HCT116 (cell line): ENCODE results near the gene NBEAL2. TPM values are rescaled to one million over a fixed set of nuclear protein-coding genes. Genes with fewer than 3 reads are reported as not detected.

ENCODE experiments used
- ATAC-seq: fragments of 200-7000 bp; cut with Tn5 transposase; 2 replicates; pipeline ENCODE4 v1.9.1; 2020; ENCODE audit warnings: mild to moderate bottlenecking, moderate library complexity
- BruUV-seq: library from RNA; stranded (reverse); fragments of 400-500 nt; replicated peaks from 2 replicates; lab custom pipeline; 2021; lab: Mats Ljungman, UMichigan
- CTCF ChIA-PET: fragments of 300-600 bp; sonication (Branson Sonifier 250); formaldehyde crosslinking; loops from one replicate; lab custom pipeline; 2021; ENCODE audit warnings: antibody characterized with exemption; lab: Charles Lee
- POLR2A ChIA-PET: fragments of 300-600, 350-600 bp; sonication (Branson Sonifier 250); formaldehyde crosslinking; loops from one replicate; lab custom pipeline; 2021; ENCODE audit warnings: antibody characterized with exemption; lab: Charles Lee
- RAD21 ChIA-PET, 2 experiments: fragments of 300-600 bp; sonication (Branson Sonifier 250); formaldehyde crosslinking; loops; one replicate each; lab custom pipeline; 2023; ENCODE audit warnings: low total read pairs in 2 of 2; ENCODE audit not compliant: uncharacterized antibody in 2 of 2, unreplicated experiment in 2 of 2, low non-redundant PET in 1 of 2; lab: Charles Lee
- DNase-seq: peaks from one replicate; pipeline ENCODE4 v3.0.0-alpha.2; 2010; ENCODE audit warnings: low read depth, low spot score
- H2AFZ ChIP-seq: fragments of 200-600 bp; shearing (Covaris generic), sonication (generic); 2 replicates; pipeline ENCODE4 v1.6.1; 2017; ENCODE audit warnings: low read depth, mixed run types, mixed read lengths, antibody characterized with exemption, low read length; ENCODE audit not compliant: poor library complexity, severe bottlenecking
- H3K27ac ChIP-seq: 2 replicates; pipeline ENCODE4 v1.5.1; 2012; ENCODE audit warnings: low read depth, low read length
- H3K27me3 ChIP-seq: fragments of 200-600 bp; sonication (generic); 2 replicates; pipeline ENCODE4 v1.6.1; 2016; ENCODE audit warnings: mixed run types, low read length, mixed read lengths; ENCODE audit not compliant: insufficient read depth
- H3K36me3 ChIP-seq, 2 experiments: fragments of 200-500 bp in 1 of 2; fragments of 200-600 bp in 1 of 2; sonication (Bioruptor generic) in 1 of 2; sonication (generic) in 1 of 2; 2 replicates each; pipeline versions ENCODE4 v1.5.1 to v1.6.1; 2014 to 2016; ENCODE audit warnings: low read length in 2 of 2, inconsistent platforms in 1 of 2, mixed read lengths in 1 of 2, mixed run types in 1 of 2; ENCODE audit not compliant: insufficient read depth in 2 of 2, control insufficient read depth in 1 of 2
- H3K4me1 ChIP-seq, 2 experiments: fragments of 200-600 bp in 1 of 2; sonication (generic) in 1 of 2; 2 replicates each; pipeline versions ENCODE4 v1.5.1 to v1.6.1; 2012 to 2017; ENCODE audit warnings: low read length in 2 of 2, inconsistent platforms in 1 of 2, mild to moderate bottlenecking in 1 of 2, mixed read lengths in 1 of 2, mixed run types in 1 of 2, moderate library complexity in 1 of 2; ENCODE audit not compliant: insufficient read depth in 2 of 2, control insufficient read depth in 1 of 2
- H3K4me2 ChIP-seq: fragments of 200-600 bp; sonication (generic); 2 replicates; pipeline ENCODE4 v1.6.1; 2017; ENCODE audit warnings: mixed run types, low read length, mixed read lengths
- H3K4me3 ChIP-seq, 2 experiments: fragments of 200-600 bp in 1 of 2; sonication (generic) in 1 of 2; replicated peaks in 1 of 2; 2 replicates each; pipeline ENCODE4 v1.5.1; 2011 to 2016; ENCODE audit warnings: low read length in 2 of 2, control low read depth in 1 of 2, low read depth in 1 of 2, mild to moderate bottlenecking in 1 of 2, mixed read lengths in 1 of 2, mixed run types in 1 of 2
- H3K79me2 ChIP-seq: fragments of 200-600 bp; sonication (generic); 2 replicates; pipeline ENCODE4 v1.6.1; 2017; ENCODE audit warnings: mild to moderate bottlenecking, mixed run types, low read length, moderate library complexity, mixed read lengths; ENCODE audit not compliant: insufficient read depth
- H3K9ac ChIP-seq: fragments of 200-600 bp; sonication (generic); 2 replicates; pipeline ENCODE4 v1.6.1; 2016; ENCODE audit warnings: low read length, mixed read lengths
- H3K9me2 ChIP-seq: fragments of 200-600 bp; sonication (generic), shearing (Covaris generic); 2 replicates; pipeline ENCODE4 v1.6.1; 2017; ENCODE audit warnings: mixed run types, mild to moderate bottlenecking, moderate library complexity; ENCODE audit not compliant: insufficient read depth
- H3K9me3 ChIP-seq, 2 experiments: fragments of 200-500 bp in 1 of 2; fragments of 200-600 bp in 1 of 2; sonication (Bioruptor generic) in 1 of 2; sonication (generic) in 1 of 2; 2 replicates each; pipeline ENCODE4 v1.6.1; 2014 to 2017; ENCODE audit warnings: low read length in 2 of 2, mixed read lengths in 2 of 2, inconsistent platforms in 1 of 2, low read depth in 1 of 2, mild to moderate bottlenecking in 1 of 2, mixed run types in 1 of 2, moderate library complexity in 1 of 2; ENCODE audit not compliant: control insufficient read depth in 1 of 2, insufficient read depth in 1 of 2
- H4K20me1 ChIP-seq: fragments of 200-600 bp; sonication (generic), shearing (Covaris generic); 2 replicates; pipeline ENCODE4 v1.6.1; 2017; ENCODE audit warnings: mixed run types, mild to moderate bottlenecking, moderate library complexity; ENCODE audit not compliant: insufficient read depth
- CBX3 ChIP-seq: IDR thresholded peaks from 2 replicates; pipeline ENCODE4 v1.6.1; 2012; ENCODE audit warnings: low read depth
- CEBPB ChIP-seq: IDR thresholded peaks from 2 replicates; pipeline ENCODE4 v1.6.1; 2012; ENCODE audit warnings: low read depth
- CTCF ChIP-seq, 3 experiments: fragments of 200-600 bp in 1 of 3; sonication (generic) in 1 of 3; IDR thresholded peaks in 2 of 3; conservative IDR thresholded peaks in 1 of 3; 2 replicates each; pipeline ENCODE4 v1.5.1; 2012 to 2017; ENCODE audit warnings: low read depth in 2 of 3, low read length in 2 of 3, antibody characterized with exemption in 1 of 3, borderline replicate concordance in 1 of 3, control low read depth in 1 of 3, mild to moderate bottlenecking in 1 of 3, mixed read lengths in 1 of 3, mixed run types in 1 of 3, moderate library complexity in 1 of 3; ENCODE audit not compliant: insufficient read depth in 1 of 3
- EGR1 ChIP-seq: IDR thresholded peaks from 2 replicates; pipeline ENCODE4 v1.6.1; 2012; ENCODE audit warnings: low read depth
- ELF1 ChIP-seq: IDR thresholded peaks from 2 replicates; pipeline ENCODE4 v1.6.1; 2012; ENCODE audit warnings: low read depth, borderline replicate concordance
- EZH2 ChIP-seq: fragments of 200-600 bp; sonication (generic); IDR thresholded peaks from 2 replicates; pipeline ENCODE4 v1.6.1; 2017; ENCODE audit warnings: antibody characterized with exemption, mixed run types
- EZH2phosphoT487 ChIP-seq: fragments of 200-600 bp; IDR thresholded peaks from 2 replicates; pipeline ENCODE4 v1.6.1; 2018; ENCODE audit warnings: antibody characterized with exemption, borderline replicate concordance
- FOSL1 ChIP-seq: IDR thresholded peaks from 2 replicates; pipeline ENCODE4 v1.6.1; 2012; ENCODE audit warnings: low read depth
- JUND ChIP-seq: IDR thresholded peaks from 2 replicates; pipeline ENCODE4 v1.6.1; 2012
- MAX ChIP-seq: IDR thresholded peaks from 2 replicates; pipeline ENCODE4 v1.6.1; 2012
- POLR2AphosphoS5 ChIP-seq: IDR thresholded peaks from 2 replicates; pipeline ENCODE4 v1.6.1; 2011; ENCODE audit warnings: mild to moderate bottlenecking, low read depth, low read length, moderate library complexity
- RAD21 ChIP-seq: IDR thresholded peaks from 2 replicates; pipeline ENCODE4 v1.6.1; 2012; ENCODE audit warnings: low read depth, mild to moderate bottlenecking
- SRF ChIP-seq: IDR thresholded peaks from 2 replicates; pipeline ENCODE4 v1.6.1; 2012; ENCODE audit warnings: low read depth
- TCF7L2 ChIP-seq: IDR thresholded peaks from 2 replicates; pipeline ENCODE4 v1.7.0; 2011; ENCODE audit warnings: borderline replicate concordance, inconsistent platforms; ENCODE audit not compliant: insufficient read depth, insufficient read length; ENCODE audit errors: extremely low read depth
- ZBTB33 ChIP-seq: IDR thresholded peaks from 2 replicates; pipeline ENCODE4 v1.6.1; 2011; ENCODE audit warnings: mild to moderate bottlenecking, low read length, moderate library complexity; ENCODE audit not compliant: insufficient replicate concordance; ENCODE audit errors: extremely low read depth
- ZFX ChIP-seq: fragments of 450-650 bp; IDR thresholded peaks from 2 replicates; pipeline ENCODE4 v1.6.1; 2017
- ZNF274 ChIP-seq: fragments of 200-500 bp; sonication (Bioruptor generic); IDR thresholded peaks from 2 replicates; pipeline ENCODE4 v1.6.1; 2014; ENCODE audit warnings: mild to moderate bottlenecking, low read depth, low read length, inconsistent platforms
- intact Hi-C: fragments of 100-400 bp; cut with micrococcal nuclease; formaldehyde crosslinking; loops from 2 replicates; pipeline ENCODE4 v1.10.0; 2022
- total RNA-seq: library from RNA; stranded (reverse); gene quantifications from one replicate; pipeline ENCODE4 v1.2.1, GENCODE V29; 2021; ENCODE audit not compliant: unreplicated experiment
- TF ChIP-seq, protein P1 (sequence below): IDR thresholded peaks from 2 replicates; pipeline ENCODE4 v1.6.1; 2012; ENCODE audit warnings: low read depth

The NBEAL2 gene
- total RNA-seq, 1 experiment from 2014 or later = 72.9 TPM

GRCh38 chr3:46935168-46935858 is 44.2 kb upstream of the NBEAL2 start:
- H2AFZ ChIP-seq = no peak overlapping the region
- H3K9ac ChIP-seq = peak overlapping the region; percentile 41
- peak overlapping the region; percentile 53 for H3K27ac ChIP-seq
- peak; percentile 65 for DNase-seq
- no peaks in the 10 kb centered on the region for H3K9me3 ChIP-seq
- peaks cover 7% of the 10 kb centered on the region; the same call in 1 of the 2 replicates for H4K20me1 ChIP-seq
- H3K27me3 ChIP-seq = no peaks in the 10 kb centered on the region
- peaks cover 5 to 22% of the 10 kb centered on the region in 2 experiments; a peak in 2 of 4 replicates for H3K36me3 ChIP-seq
- peak overlapping the region; percentile 56 for H3K4me2 ChIP-seq
- CTCF ChIA-PET = interaction anchor here (0.6 to 3.5 kb wide), 10 partner anchors 9 to 63 kb away, joined by 3 to 16 read pairs (median 5); partner anchors contain the start of genes CCDC12 and NBEAL2
- peaks cover 58 to 78% of the 10 kb centered on the region in 2 experiments for H3K4me1 ChIP-seq
- POLR2A ChIA-PET = interaction anchor here (0.6 to 1.2 kb wide), 2 partner anchors 12 to 445 kb away, joined by 3 to 4 read pairs; partner anchors contain the start of gene PTPN23
- no TSS peak for BruUV-seq
- RAD21 ChIA-PET = interaction anchor here in 1 of 2 experiments (0.6 to 1.0 kb wide), 2 partner anchors 41 to 331 kb away, joined by 3 read pairs; partner anchors contain the start of gene CCDC12
- H3K79me2 ChIP-seq = peaks cover 97% of the 10 kb centered on the region
- peak overlapping the region in 1 of 2 experiments; percentile 28; a peak in 2 of 4 replicates for H3K4me3 ChIP-seq
- intact Hi-C loops = loop anchor here (5.0 kb wide), 1 partner anchor 42 kb away; the partner anchor contains the start of genes CCDC12 and NBEAL2
- peak; percentile 94 for ATAC-seq
- no peaks in the 10 kb centered on the region for H3K9me2 ChIP-seq
- TF ChIP-seq SRF = no peak
- peak; percentile 90 for TF ChIP-seq JUND
- peak; percentile 80 for TF ChIP-seq FOSL1
- TF ChIP-seq CTCF (IDR thresholded peaks at IDR 0.05 in 2 of 3, conservative IDR thresholded peaks at IDR 0.05 in 1 of 3; ENCODE audit: borderline replicate concordance in 1 of 3, insufficient read depth in 1 of 3, low read depth in 2 of 3, low read length in 2 of 3) = peak in 2 of 3 experiments; percentile 60 to 71; a peak in 4 of 6 replicates
- TF ChIP-seq POLR2AphosphoS5 = no peak
- TF ChIP-seq ZNF274 = no peak
- TF ChIP-seq EZH2phosphoT487 = no peak
- TF ChIP-seq EZH2 = no peak
- no peak for TF ChIP-seq ZBTB33
- TF ChIP-seq MAX = no peak
- no peak for TF ChIP-seq CEBPB
- no peak for TF ChIP-seq TCF7L2
- peak; percentile 74; the same call in 1 of the 2 replicates for TF ChIP-seq CBX3
- TF ChIP-seq RAD21 = peak; percentile 39
- no peak for TF ChIP-seq EGR1
- no peak for TF ChIP-seq ELF1
- TF ChIP-seq ZFX = no peak
- TF ChIP-seq, protein P1, sequence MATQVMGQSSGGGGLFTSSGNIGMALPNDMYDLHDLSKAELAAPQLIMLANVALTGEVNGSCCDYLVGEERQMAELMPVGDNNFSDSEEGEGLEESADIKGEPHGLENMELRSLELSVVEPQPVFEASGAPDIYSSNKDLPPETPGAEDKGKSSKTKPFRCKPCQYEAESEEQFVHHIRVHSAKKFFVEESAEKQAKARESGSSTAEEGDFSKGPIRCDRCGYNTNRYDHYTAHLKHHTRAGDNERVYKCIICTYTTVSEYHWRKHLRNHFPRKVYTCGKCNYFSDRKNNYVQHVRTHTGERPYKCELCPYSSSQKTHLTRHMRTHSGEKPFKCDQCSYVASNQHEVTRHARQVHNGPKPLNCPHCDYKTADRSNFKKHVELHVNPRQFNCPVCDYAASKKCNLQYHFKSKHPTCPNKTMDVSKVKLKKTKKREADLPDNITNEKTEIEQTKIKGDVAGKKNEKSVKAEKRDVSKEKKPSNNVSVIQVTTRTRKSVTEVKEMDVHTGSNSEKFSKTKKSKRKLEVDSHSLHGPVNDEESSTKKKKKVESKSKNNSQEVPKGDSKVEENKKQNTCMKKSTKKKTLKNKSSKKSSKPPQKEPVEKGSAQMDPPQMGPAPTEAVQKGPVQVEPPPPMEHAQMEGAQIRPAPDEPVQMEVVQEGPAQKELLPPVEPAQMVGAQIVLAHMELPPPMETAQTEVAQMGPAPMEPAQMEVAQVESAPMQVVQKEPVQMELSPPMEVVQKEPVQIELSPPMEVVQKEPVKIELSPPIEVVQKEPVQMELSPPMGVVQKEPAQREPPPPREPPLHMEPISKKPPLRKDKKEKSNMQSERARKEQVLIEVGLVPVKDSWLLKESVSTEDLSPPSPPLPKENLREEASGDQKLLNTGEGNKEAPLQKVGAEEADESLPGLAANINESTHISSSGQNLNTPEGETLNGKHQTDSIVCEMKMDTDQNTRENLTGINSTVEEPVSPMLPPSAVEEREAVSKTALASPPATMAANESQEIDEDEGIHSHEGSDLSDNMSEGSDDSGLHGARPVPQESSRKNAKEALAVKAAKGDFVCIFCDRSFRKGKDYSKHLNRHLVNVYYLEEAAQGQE = no peak
